Stomach (tissue), 4 donors: ENCODE data around the gene B3GNT7.

Experiments used
- CTCF ChIP-seq, 7 experiments: fragments of 450-650 bp in 4 of 7; fragments of 200-600 bp in 3 of 7; sonication (generic) in 3 of 7; IDR thresholded peaks; one replicate each; pipeline ENCODE4 v1.5.1; 2016 to 2019; ENCODE audit warnings: antibody characterized with exemption in 7 of 7, control low read depth in 2 of 7, mild to moderate bottlenecking in 1 of 7
- POLR2AphosphoS5 ChIP-seq, 3 donors: sonication (generic); formaldehyde crosslinking; IDR thresholded peaks; one replicate each; pipeline ENCODE4 v1.6.1; 2016; ENCODE audit warnings: antibody characterized with exemption in 3 of 3

DNA sequence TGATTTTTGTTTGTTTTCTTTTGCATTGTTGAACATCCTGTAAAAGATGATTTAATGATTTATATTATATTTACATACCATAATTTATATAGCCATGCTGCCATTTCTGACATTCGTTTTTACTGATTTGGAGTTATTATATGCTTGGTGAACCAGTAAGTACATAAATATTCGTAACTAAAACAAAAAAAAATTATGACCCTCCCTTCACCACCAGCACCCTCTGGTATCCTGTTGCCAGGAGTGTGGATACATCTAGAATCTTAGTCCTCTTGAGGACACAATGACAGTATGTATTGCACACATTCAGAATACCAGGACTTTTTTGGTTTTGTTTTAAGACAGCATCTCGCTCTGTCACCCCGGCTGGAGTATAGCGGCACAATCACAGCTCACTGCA is 43.9 kb upstream of the B3GNT7 start:
- TF ChIP-seq CTCF (IDR thresholded peaks at IDR 0.05) (no peak), POLR2AphosphoS5 (IDR thresholded peaks at IDR 0.05) (no peak)
